K562 (cell line): Measurements from ENCODE around the gene DNAJC2. TPM values are rescaled to one million over a fixed set of nuclear protein-coding genes. Genes with fewer than 3 reads are reported as not detected.

Source experiments
- C11orf30 ChIP-seq: fragments of 450-650 bp; IDR thresholded peaks from 2 replicates; pipeline ENCODE4 v1.6.1; 2016; ENCODE audit warnings: low read depth, mild to moderate bottlenecking
- HDAC6 ChIP-seq: IDR thresholded peaks from 2 replicates; pipeline ENCODE4 v1.6.1; 2012; ENCODE audit warnings: low read depth, mild to moderate bottlenecking, control low read depth, inconsistent platforms, low read length, moderate library complexity
- KDM5B ChIP-seq: fragments of 200-600 bp; sonication (generic); IDR thresholded peaks from 2 replicates; pipeline ENCODE4 v1.6.1; 2012; ENCODE audit warnings: low read depth, mild to moderate bottlenecking, moderate library complexity, low read length, control low read depth, inconsistent platforms; ENCODE audit not compliant: insufficient replicate concordance
- NCOR1 ChIP-seq: fragments of 450-650 bp; IDR thresholded peaks from 2 replicates; pipeline ENCODE4 v1.6.1; 2016; ENCODE audit warnings: mild to moderate bottlenecking, moderate library complexity
- NFXL1 ChIP-seq: fragments of 450-650 bp; formaldehyde crosslinking; IDR thresholded peaks from 2 replicates; pipeline ENCODE4 v1.4.0; 2021; ENCODE audit warnings: mild to moderate bottlenecking
- PML ChIP-seq: IDR thresholded peaks from 2 replicates; pipeline ENCODE4 v1.6.1; 2012; ENCODE audit warnings: low read length, inconsistent platforms
- PPARD ChIP-seq: fragments of 250-450 bp; sonication (Bioruptor Pico); IDR thresholded peaks from 2 replicates; pipeline ENCODE4 v1.8.0; 2022; ENCODE audit warnings: inconsistent platforms, mild to moderate bottlenecking, moderate library complexity
- RB1 ChIP-seq: fragments of 450-650 bp; IDR thresholded peaks from 2 replicates; pipeline ENCODE4 v1.6.1; 2017; ENCODE audit warnings: low read depth, mild to moderate bottlenecking
- RFX7 ChIP-seq: fragments of 250-450 bp; sonication (Bioruptor Pico); IDR thresholded peaks from 2 replicates; pipeline ENCODE4 v1.5.1; 2021; ENCODE audit warnings: mild to moderate bottlenecking
- ZNF408 ChIP-seq: fragments of 250-450 bp; sonication (Bioruptor Pico); IDR thresholded peaks from 2 replicates; pipeline ENCODE4 v1.4.0; 2020; ENCODE audit warnings: low read depth, mild to moderate bottlenecking, moderate library complexity
- ZSCAN29 ChIP-seq: fragments of 450-650 bp; IDR thresholded peaks from 2 replicates; pipeline ENCODE4 v1.6.1; 2017
- polyA plus RNA-seq, 8 experiments: library from polyadenylated mRNA; depleted of rRNA in 4 of 8; stranded (reverse) in 5 of 8; unstranded in 3 of 8; fragments of >200 nt; fragmentation: Nextera tagmentation in 2 of 8; fragmentation: Illumina TruSeq in 1 of 8; extraction: Ambion mirVana in 2 of 8; extraction: Trizol in 1 of 8; gene quantifications; 2 replicates each; pipeline versions ENCODE4 v1.2.1 to v1.2.3, GENCODE V29; 2011 to 2014; ENCODE audit warnings: inconsistent platforms in 1 of 8, missing spikeins in 1 of 8
- total RNA-seq, 7 experiments: library from RNA; depleted of rRNA in 6 of 7; stranded (reverse); fragments of >200 nt in 6 of 7; fragmentation: Illumina TruSeq in 2 of 7; extraction: Trizol in 2 of 7; gene quantifications; 2 replicates each; pipeline versions ENCODE4 v1.2.1 to v1.2.3, GENCODE V29; 2011 to 2021; ENCODE audit warnings: low replicate concordance in 1 of 7
- TF ChIP-seq, protein P1 (sequence below), 2 experiments: fragments of 450-650 bp; formaldehyde crosslinking in 1 of 2; IDR thresholded peaks; 2 replicates each; pipeline versions ENCODE4 v1.4.0 to v1.6.1; 2014 to 2020; ENCODE audit warnings: mild to moderate bottlenecking in 2 of 2, borderline replicate concordance in 1 of 2, low read depth in 1 of 2
- TF ChIP-seq, protein P2 (sequence below): fragments of 250-450 bp; sonication (Bioruptor Pico); IDR thresholded peaks from 2 replicates; pipeline ENCODE4 v1.5.0; 2022; ENCODE audit warnings: mild to moderate bottlenecking
- TF ChIP-seq, protein P3 (sequence below), 2 experiments: fragments of 450-650 bp; conservative IDR thresholded peaks; 2 replicates each; pipeline ENCODE4 v1.6.1; 2017; ENCODE audit warnings: mild to moderate bottlenecking in 2 of 2, moderate library complexity in 2 of 2
- TF ChIP-seq, protein P4 (sequence below): sonication (generic); formaldehyde crosslinking; IDR thresholded peaks from 2 replicates; pipeline ENCODE4 v1.8.0; 2022; ENCODE audit warnings: mild to moderate bottlenecking, missing genetic modification reagents

DNAJC2 gene
- total and polyA plus RNA-seq, 9 of the 15 experiments (the other 6 are each of a cell fraction or from before 2014, with no cell fraction given), result 40.2 to 157 (median 92.1) TPM

DNA sequence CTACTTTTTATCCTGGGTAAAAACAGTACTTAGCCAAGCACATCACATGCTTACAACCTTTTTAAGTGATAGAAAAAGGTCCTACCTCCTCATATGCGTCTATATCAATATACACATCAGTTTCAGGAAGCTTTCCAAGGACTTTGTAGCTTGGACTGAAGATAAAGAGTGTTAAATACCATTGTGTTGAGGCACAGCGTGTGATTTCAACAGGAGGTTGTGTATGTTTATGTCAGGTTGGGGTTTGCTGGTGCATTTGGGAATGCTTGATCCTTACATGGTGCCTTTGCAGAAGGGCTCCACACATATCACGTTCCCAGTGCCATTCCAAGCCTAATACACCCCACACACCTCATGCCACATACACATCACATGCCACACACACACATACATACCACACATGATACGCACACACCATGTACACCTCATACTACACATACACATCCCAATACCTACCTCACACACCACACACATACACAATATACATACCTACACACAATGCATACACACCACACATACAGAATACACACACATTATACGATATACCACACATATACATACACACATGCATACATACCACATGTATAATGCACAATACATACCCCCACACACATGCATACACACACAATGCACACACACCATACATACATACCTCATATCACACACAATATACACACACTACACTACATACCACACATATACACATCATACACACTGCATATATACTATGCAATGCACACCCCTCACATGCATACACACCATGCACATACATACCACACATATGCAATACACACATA, 36.0 kb upstream of the DNAJC2 start (continued):
- TF ChIP-seq, protein P1, sequence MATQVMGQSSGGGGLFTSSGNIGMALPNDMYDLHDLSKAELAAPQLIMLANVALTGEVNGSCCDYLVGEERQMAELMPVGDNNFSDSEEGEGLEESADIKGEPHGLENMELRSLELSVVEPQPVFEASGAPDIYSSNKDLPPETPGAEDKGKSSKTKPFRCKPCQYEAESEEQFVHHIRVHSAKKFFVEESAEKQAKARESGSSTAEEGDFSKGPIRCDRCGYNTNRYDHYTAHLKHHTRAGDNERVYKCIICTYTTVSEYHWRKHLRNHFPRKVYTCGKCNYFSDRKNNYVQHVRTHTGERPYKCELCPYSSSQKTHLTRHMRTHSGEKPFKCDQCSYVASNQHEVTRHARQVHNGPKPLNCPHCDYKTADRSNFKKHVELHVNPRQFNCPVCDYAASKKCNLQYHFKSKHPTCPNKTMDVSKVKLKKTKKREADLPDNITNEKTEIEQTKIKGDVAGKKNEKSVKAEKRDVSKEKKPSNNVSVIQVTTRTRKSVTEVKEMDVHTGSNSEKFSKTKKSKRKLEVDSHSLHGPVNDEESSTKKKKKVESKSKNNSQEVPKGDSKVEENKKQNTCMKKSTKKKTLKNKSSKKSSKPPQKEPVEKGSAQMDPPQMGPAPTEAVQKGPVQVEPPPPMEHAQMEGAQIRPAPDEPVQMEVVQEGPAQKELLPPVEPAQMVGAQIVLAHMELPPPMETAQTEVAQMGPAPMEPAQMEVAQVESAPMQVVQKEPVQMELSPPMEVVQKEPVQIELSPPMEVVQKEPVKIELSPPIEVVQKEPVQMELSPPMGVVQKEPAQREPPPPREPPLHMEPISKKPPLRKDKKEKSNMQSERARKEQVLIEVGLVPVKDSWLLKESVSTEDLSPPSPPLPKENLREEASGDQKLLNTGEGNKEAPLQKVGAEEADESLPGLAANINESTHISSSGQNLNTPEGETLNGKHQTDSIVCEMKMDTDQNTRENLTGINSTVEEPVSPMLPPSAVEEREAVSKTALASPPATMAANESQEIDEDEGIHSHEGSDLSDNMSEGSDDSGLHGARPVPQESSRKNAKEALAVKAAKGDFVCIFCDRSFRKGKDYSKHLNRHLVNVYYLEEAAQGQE (IDR thresholded peaks at IDR 0.05; ENCODE audit: borderline replicate concordance), result no peak
- TF ChIP-seq, protein P1 (CRISPR knock-in tag; IDR thresholded peaks at IDR 0.05; ENCODE audit: low read depth), result no peak
- TF ChIP-seq C11orf30, result no peak
- TF ChIP-seq, protein P2, sequence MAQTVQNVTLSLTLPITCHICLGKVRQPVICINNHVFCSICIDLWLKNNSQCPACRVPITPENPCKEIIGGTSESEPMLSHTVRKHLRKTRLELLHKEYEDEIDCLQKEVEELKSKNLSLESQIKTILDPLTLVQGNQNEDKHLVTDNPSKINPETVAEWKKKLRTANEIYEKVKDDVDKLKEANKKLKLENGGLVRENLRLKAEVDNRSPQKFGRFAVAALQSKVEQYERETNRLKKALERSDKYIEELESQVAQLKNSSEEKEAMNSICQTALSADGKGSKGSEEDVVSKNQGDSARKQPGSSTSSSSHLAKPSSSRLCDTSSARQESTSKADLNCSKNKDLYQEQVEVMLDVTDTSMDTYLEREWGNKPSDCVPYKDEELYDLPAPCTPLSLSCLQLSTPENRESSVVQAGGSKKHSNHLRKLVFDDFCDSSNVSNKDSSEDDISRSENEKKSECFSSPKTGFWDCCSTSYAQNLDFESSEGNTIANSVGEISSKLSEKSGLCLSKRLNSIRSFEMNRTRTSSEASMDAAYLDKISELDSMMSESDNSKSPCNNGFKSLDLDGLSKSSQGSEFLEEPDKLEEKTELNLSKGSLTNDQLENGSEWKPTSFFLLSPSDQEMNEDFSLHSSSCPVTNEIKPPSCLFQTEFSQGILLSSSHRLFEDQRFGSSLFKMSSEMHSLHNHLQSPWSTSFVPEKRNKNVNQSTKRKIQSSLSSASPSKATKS (CRISPR knock-in tag), result no peak
- TF ChIP-seq PML, result no peak
- no peak for TF ChIP-seq ZSCAN29
- TF ChIP-seq, protein P3, sequence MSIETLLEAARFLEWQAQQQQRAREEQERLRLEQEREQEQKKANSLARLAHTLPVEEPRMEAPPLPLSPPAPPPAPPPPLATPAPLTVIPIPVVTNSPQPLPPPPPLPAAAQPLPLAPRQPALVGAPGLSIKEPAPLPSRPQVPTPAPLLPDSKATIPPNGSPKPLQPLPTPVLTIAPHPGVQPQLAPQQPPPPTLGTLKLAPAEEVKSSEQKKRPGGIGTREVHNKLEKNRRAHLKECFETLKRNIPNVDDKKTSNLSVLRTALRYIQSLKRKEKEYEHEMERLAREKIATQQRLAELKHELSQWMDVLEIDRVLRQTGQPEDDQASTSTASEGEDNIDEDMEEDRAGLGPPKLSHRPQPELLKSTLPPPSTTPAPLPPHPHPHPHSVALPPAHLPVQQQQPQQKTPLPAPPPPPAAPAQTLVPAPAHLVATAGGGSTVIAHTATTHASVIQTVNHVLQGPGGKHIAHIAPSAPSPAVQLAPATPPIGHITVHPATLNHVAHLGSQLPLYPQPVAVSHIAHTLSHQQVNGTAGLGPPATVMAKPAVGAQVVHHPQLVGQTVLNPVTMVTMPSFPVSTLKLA (conservative IDR thresholded peaks at IDR 0.05), result no peak
- TF ChIP-seq RFX7 (CRISPR knock-in tag), result no peak
- no peak for TF ChIP-seq RB1
- 0 out of 2 replicates have a peak, but pooled peaks have one; percentile 8 for TF ChIP-seq NCOR1
- no peak for TF ChIP-seq NFXL1 (CRISPR knock-in tag)
- no peak for TF ChIP-seq PPARD
- TF ChIP-seq HDAC6, result no peak
- TF ChIP-seq ZNF408 (CRISPR knock-in tag), result no peak
- TF ChIP-seq, protein P4, sequence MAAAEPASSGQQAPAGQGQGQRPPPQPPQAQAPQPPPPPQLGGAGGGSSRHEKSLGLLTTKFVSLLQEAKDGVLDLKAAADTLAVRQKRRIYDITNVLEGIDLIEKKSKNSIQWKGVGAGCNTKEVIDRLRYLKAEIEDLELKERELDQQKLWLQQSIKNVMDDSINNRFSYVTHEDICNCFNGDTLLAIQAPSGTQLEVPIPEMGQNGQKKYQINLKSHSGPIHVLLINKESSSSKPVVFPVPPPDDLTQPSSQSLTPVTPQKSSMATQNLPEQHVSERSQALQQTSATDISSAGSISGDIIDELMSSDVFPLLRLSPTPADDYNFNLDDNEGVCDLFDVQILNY (CRISPR knock-in tag), result 0 out of 2 replicates have a peak, but pooled peaks have one; percentile 41
- TF ChIP-seq KDM5B, result no peak
